Colonic mucosa (tissue), 4 donors: ENCODE measurements around the gene BRAT1. TPM values are rescaled to one million over a fixed set of nuclear protein-coding genes. Genes with fewer than 3 reads are reported as not detected.

Source experiments
- DNase-seq: peaks from one replicate; pipeline ENCODE4 v3.0.0-alpha.2; 2020
- H3K27ac ChIP-seq: fragments of 200-600 bp; one replicate; pipeline ENCODE4 v1.8.0; 2021
- H3K27me3 ChIP-seq: fragments of 200-600 bp; one replicate; pipeline ENCODE4 v1.8.0; 2021
- H3K36me3 ChIP-seq: fragments of 200-600 bp; one replicate; pipeline ENCODE4 v1.8.0; 2021
- H3K4me1 ChIP-seq: fragments of 200-600 bp; one replicate; pipeline ENCODE4 v1.8.0; 2021; ENCODE audit warnings: mild to moderate bottlenecking
- H3K4me3 ChIP-seq: fragments of 200-600 bp; one replicate; pipeline ENCODE4 v1.8.0; 2021
- H3K9ac ChIP-seq, 2 donors: one replicate each; pipeline ENCODE4 v1.7.0; 2013; ENCODE audit warnings: control low read depth in 2 of 2, low read depth in 2 of 2, low read length in 2 of 2
- H3K9me3 ChIP-seq: fragments of 200-600 bp; one replicate; pipeline ENCODE4 v1.8.0; 2021
- CTCF ChIP-seq: fragments of 200-600 bp; IDR thresholded peaks from one replicate; pipeline ENCODE4 v1.8.0; 2022; ENCODE audit warnings: antibody characterized with exemption, mild to moderate bottlenecking
- intact Hi-C: fragments of 100-400 bp; cut with DNase I; formaldehyde crosslinking; loops from one replicate; pipeline ENCODE4 v1.14.1; 2022
- total RNA-seq, 2 donors: library from RNA; stranded (reverse); fragmentation: NEBNext Ultra II Directional in 1 of 2; extraction: Animal tissue kit (Norgen Biotek cat#: 25700) in 1 of 2; gene quantifications; one replicate each; pipeline ENCODE4 v1.2.1, GENCODE V29; 2021
- donor health status: healthy.
- donor health status: DM: no; HTN: no; CAD: no.
- donor health status: DM: no; HTN: no; CAD: no.

The BRAT1 gene
- total RNA-seq, 2 donors from 2014 or later: 19.3 to 40.0 TPM

DNA sequence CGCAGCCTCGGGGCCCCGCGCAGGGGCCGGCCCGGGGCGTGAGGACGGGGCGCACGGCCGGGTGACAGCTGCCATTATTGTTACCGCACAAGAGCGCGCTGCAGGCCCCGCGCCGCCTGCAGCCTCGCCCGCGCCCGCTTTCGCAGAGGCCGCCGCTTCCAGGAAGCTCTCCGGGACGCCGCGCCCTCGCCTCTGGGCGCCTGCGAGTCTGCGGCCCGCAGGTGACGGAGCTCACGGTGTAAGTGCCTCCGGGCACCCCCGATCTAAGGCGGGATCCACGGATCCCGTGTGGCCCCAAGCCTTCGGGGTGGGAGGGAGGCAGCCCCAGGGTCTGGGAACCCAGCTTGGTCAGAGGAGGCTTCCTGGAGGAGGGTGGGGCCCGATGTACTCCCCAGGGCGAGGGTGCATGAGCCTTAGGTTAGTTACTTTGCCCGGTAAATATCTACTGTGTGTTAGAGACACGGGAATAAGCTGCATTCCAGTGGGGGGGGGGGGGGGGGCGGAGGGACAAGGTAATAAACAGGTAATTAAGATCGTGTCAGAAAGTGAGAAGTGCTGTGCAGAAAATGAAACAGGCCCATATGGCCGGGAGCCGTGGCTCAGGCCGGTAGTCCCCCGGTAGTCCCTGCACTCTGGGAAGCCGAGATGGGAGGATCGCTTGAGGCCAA lies 4.1 kb upstream of the BRAT1 start:
- intact Hi-C loops: no loop called here
- Histone ChIP-seq H3K4me1 (peaks cover 9% of the 10 kb centered on the region), H3K36me3 (no peaks in the 10 kb centered on the region), H3K9ac (peak overlapping the region; percentile 69 to 86), H3K9me3 (no peaks in the 10 kb centered on the region), H3K27ac (peak overlapping the region; percentile 87), H3K27me3 (no peaks in the 10 kb centered on the region), H3K4me3 (peak overlapping the region; percentile 89)
- peak; percentile 54 for DNase-seq
- TF ChIP-seq CTCF: no peak

DNA sequence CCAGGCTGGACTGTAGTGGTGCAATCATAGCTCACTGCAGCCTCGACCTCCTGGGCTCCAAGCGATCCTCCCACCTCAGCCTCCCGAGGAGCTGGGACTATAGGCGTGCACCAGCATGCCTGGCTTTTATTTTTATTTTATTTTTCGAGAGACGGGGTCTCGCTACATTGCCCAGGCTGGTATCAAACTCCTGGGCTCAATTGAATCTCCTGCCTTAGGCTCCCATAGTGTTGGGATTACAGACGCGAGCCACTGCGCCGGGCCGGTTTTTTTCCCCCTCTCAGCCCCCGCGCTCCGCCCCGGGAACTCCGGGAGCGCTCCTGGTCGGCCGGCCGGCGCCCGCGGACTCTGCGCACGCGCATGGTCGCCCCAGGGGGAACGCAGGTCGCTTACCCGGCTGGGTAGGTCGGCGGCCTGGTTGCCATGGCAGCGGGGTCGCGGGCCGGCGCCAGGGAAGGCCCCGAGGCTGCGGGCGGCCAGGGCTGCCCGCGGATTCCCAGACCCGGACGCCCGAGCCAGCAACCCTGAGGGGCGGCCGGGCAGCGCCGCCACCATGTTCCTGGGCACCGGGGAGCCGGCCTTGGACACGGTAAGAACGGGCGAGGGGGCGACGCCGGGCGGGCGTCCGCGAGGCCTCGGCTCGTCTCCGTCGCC lies 3.4 kb upstream of the BRAT1 start, which contains the start of gene IQCE:
Gene IQCE, plus strand, starts transcription at position 351 of the 654 bp plus-strand sequence. Its CDS starts 203 bp downstream, at position 554.
- no peaks in the 10 kb centered on the region for H3K27me3 ChIP-seq
- H3K4me3 ChIP-seq: peak within 1 kb of the TSS; percentile 89
- TF ChIP-seq CTCF: no peak
- peak within 1 kb of the TSS; percentile 69 to 86 for H3K9ac ChIP-seq
- peak; percentile 95 for DNase-seq
- H3K36me3 ChIP-seq: no peaks in the 10 kb centered on the region
- intact Hi-C loops: no loop called here
- H3K4me1 ChIP-seq: peaks cover 15% of the 10 kb centered on the region
- peak within 1 kb of the TSS; percentile 87 for H3K27ac ChIP-seq
- H3K9me3 ChIP-seq: no peaks in the 10 kb centered on the region

DNA sequence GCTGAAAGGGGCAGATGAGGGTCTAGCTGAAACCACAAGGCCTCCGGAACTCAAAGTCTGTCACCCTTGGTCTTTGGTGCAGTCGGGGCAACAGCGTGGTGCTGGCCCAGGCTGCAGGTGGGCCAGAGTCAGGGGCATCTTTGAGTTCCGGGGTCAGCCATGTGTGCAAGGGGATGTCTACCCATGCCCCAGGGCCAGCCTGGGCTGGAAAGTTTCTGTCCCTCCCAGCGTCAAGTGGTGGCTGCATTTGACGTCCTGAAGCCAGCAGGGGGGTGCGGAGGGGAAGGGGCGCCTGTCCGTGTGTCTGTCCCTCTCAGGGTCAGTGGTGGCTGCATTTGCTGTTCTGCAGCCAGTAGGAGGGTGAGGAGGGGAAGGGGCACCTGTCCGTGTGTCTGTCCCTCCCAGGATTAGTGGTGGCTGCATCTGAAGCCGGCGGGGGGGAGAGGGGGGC lies 638 bp downstream of the BRAT1 start:
- intact Hi-C loops: no loop called here
- H3K4me1 ChIP-seq: peaks cover 12% of the 10 kb centered on the region

GRCh38 chr7:2553831-2554581 lies 1.3 kb downstream of the BRAT1 start:
- intact Hi-C loops: no loop called here
- Histone ChIP-seq H3K36me3 (no peaks in the 10 kb centered on the region), H3K27me3 (no peaks in the 10 kb centered on the region), H3K4me1 (peaks cover 12% of the 10 kb centered on the region), H3K9ac (peak overlapping the region; percentile 70 to 98), H3K9me3 (no peaks in the 10 kb centered on the region), H3K4me3 (peak overlapping the region; percentile 95), H3K27ac (no peak overlapping the region)
- no peak for TF ChIP-seq CTCF
- no peak for DNase-seq

More for the DNA sequence above, 638 bp downstream of the BRAT1 start:
- TF ChIP-seq CTCF: no peak
- Histone ChIP-seq H3K27me3 (no peaks in the 10 kb centered on the region), H3K9ac (peak overlapping the region; percentile 70 to 98), H3K27ac (peak overlapping the region; percentile 98), H3K36me3 (no peaks in the 10 kb centered on the region), H3K4me3 (peak overlapping the region; percentile 95), H3K9me3 (no peaks in the 10 kb centered on the region)
- no peak for DNase-seq

DNA sequence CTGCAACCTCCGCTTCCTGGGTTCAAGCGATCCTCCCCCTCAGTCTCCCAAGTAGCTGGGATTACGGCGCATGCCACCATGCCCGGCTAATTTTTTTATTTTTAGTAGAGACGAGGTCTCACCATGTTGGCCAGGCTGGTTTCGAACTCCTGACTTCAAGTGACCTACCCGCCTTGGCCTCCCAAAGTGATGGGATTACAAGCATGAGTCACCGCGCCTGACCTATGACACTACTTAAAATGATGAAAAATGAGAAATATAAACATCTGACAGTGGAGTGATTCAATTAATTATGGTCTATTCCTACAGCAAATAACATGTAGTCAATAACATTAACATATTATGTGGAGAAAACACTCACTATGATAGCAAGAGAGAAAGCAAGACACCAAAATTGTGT lies 2.2 kb downstream of the BRAT1 start:
- no peak overlapping the region for H3K4me3 ChIP-seq
- TF ChIP-seq CTCF: no peak
- H3K36me3 ChIP-seq: no peaks in the 10 kb centered on the region
- no peaks in the 10 kb centered on the region for H3K27me3 ChIP-seq
- peaks cover 12% of the 10 kb centered on the region for H3K4me1 ChIP-seq
- H3K9me3 ChIP-seq: no peaks in the 10 kb centered on the region
- no peak for DNase-seq
- no peak overlapping the region for H3K27ac ChIP-seq
- no peak overlapping the region for H3K9ac ChIP-seq
- intact Hi-C loops: no loop called here
